NCI-H510A treated with DMSO at 0.1 percent for 48 hours (cell line): ENCODE results near the gene FAT3.

Experiments
- DNase-seq: peaks from one replicate; lab custom pipeline; 2025; lab: John Stamatoyannopoulos, UW

FAT3 gene

GRCh38 chr11:92224407-92225124 is at the start of gene FAT3:
Gene FAT3 (plus strand): TSS chr11:92224818. CDS start chr11:92352113, 127,295 bp downstream.
- DNase-seq = peak; percentile 83

GRCh38 chr11:92179017-92179670 is 45.5 kb upstream of the FAT3 start:
- DNase-seq = no peak

- no peak for DNase-seq
These were observed 44.4 kb upstream of the FAT3 start for GRCh38 chr11:92180226-92180625.

DNA sequence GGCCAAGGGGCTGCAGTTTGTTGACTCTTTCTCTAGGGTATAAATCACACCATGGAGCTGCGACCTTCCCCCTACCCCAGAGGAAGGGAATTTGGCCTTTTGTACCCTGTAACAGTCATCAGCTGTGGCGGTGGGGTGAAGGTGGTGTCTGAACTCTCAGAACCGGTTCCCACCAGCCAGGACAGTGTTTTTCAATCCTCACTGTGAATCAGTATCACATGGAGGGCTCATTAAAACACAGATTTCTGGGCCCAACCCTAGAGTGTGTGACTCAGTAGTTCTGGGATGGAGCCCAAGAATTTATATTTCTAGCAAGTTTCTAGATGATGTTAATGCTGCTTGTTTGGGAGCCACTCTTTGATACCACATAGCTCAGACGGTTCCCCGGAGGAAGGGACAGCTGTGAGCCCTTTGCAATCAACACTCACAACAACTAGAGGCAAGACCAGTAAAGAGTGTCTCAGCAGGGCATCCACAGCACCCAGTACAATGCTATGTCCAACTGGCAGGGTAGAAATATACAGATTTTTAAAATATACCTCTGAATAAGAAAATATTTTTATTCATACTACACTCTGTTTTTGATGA is 43.9 kb upstream of the FAT3 start:
- DNase-seq = no peak

GRCh38 chr11:92190535-92191206 is 33.9 kb upstream of the FAT3 start:
- DNase-seq = no peak

- no peak for DNase-seq
These were observed 32.5 kb upstream of the FAT3 start for GRCh38 chr11:92192141-92192540.

- no peak for DNase-seq
These were observed 26.4 kb upstream of the FAT3 start for GRCh38 chr11:92198268-92198667.

- no peak for DNase-seq
These were observed 24.6 kb upstream of the FAT3 start for GRCh38 chr11:92199991-92200390.

- no peak for DNase-seq
These were observed 19.9 kb upstream of the FAT3 start for GRCh38 chr11:92204731-92205130.

GRCh38 chr11:92206441-92206840 is 18.2 kb upstream of the FAT3 start:
- no peak for DNase-seq

- DNase-seq = no peak
These were observed 12.9 kb upstream of the FAT3 start for GRCh38 chr11:92211576-92212167.

DNA sequence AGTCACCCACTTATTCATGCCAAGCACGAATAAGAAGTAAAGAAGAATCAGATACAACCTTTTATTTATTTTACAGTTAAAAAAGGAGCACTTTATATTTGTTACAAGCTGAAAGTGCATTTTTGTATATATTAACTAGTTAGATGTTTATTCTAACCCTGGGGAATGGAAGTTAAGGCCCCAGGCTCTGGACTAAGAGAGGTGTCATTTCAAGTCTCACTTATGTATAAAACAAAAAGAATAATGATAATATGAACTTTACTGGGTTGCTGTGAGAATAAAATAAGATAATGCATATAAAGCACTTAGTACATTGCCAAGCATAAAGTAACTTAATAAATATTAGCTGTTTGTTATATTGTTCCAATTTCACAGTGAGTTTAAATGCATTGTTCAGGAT is 12.1 kb upstream of the FAT3 start:
- DNase-seq = no peak

DNA sequence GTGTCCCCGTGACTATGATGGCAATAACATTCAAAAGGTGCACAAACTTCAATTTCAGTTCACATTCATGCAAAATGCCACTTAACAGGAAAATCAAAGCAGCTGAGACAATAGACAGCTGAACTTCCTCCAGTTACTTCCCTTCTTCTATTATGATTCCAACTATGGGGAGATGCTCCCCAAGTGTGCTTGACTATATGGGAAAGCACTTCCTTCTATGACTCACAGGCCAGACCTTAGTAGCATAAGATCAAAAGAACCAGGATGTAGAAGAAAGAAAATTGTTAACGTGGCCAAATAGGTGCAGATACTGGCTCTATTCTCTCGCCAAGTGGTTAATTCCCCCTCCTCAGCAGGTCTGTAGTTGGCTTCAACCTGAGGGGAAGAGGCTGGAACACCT is 7.8 kb upstream of the FAT3 start:
- DNase-seq = no peak

DNA sequence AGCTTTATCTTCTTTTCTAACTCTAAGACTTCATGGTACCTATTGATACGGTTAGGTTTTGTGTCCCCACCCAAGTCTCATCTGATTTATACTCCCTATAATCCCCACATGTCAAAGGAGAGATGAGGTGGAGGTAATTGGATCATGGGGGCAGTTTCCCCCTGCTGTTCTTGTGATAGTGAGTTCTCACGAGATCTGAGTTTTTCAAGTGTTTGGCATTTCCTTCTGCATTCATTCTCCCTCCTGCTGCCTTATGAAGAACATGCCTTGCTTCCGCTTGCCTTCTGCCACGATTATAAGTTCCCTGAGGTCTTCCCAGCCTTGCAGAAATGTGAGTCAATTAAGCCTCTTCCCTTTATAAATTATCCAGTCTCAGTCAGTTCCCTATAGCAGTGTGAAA is 5.1 kb upstream of the FAT3 start:
- DNase-seq = no peak

GRCh38 chr11:92222701-92223100 is 1.9 kb upstream of the FAT3 start:
- DNase-seq = no peak

- no peak for DNase-seq
These were observed 588 bp upstream of the FAT3 start for GRCh38 chr11:92224054-92224406.

- DNase-seq = peak; percentile 60
These were observed 528 bp downstream of the FAT3 start for GRCh38 chr11:92225125-92225567.

GRCh38 chr11:92225568-92226330 is 1.1 kb downstream of the FAT3 start:
- peak; percentile 46 for DNase-seq

DNA sequence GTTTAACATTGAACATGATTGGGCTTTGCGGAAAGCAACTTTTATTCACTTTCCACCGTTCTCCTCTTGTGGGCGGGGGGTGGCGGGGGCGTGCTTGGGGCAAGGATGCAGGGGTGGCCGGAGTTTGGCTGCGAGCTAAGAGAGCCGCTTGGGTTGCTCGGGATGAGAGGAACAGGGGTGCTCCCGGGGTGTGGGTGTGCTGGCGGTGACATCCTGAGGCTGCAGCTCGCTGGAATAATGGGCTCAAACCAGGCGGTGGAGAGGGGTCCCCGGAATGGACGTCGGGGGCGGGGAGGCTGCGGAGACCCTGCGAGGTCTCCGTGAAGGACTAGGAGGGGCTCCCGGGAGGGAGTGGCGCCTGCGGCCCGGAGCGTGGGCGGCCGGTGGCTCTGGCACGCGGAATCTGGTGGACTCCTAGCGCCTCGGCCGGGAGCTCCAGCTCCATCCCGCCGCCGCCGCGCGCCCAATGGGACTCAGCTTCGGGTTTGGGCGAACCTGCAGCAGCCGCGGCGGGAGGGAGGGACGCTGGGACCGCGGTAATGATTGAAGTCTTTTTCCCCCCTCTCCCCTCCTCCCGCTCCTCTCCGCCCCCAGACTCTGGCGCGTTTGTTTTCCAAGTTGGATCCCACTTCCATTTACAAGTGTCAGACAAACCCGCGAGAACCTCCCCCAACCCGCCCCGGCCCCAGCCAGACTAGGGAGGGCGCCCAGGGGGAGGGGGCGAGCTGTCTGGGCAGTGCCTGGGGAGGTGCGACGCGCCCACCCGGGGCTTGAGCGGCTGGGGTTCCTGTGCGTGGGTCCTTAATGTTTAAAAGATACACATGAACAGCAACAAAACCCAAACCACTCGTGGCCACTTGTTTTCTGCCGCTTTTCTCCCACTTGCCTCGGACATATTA is 2.0 kb downstream of the FAT3 start:
- DNase-seq = no peak

DNA sequence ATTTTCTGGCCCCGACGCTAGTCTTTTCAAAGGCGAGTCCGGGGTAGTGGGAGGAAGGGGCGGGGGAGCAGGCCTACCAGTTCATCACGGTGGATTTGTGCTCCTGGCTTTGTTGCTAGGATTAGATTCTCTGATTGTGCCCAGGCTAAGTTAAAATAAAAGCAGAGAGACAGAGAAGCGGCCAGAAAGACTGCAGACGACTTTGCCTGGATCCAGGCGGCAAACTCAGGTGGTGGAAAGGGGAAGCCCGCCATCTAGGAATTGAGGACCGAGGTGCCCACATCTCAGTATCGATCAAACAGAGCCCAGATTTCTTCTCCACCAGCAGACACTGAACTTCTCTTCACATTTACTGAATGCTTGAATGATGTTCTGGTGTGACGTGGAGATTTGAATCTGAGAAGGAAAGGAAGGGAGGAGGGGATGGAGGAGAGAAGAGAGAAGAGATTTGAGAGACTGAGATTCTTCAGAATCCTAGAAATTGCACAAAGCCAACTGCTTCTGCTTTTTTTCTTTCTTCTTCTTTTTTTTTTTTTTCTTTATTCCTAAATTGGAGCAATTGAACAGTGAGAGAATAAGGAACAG is 2.7 kb downstream of the FAT3 start:
- peak; percentile 77 for DNase-seq
